ENCODE results near the gene HEATR3. TPM values are rescaled to one million over a fixed set of nuclear protein-coding genes. Genes with fewer than 3 reads are reported as not detected.

Gene HEATR3
- total RNA-seq, 2 experiments from 2014 or later = 28.6 to 35.2 TPM

GRCh38 chr16:50086176-50086575 lies 20.4 kb downstream of the HEATR3 start:
- POLR2A ChIA-PET = no interaction called here
- CTCF ChIA-PET = no interaction called here

- ChIA-PET CTCF (no interaction called here), POLR2A (no interaction called here)
These were observed 22.5 kb downstream of the HEATR3 start for GRCh38 chr16:50088302-50088701.

- ChIA-PET POLR2A (no interaction called here), CTCF (no interaction called here)
These were observed 27.1 kb downstream of the HEATR3 start for GRCh38 chr16:50092891-50093290.

DNA sequence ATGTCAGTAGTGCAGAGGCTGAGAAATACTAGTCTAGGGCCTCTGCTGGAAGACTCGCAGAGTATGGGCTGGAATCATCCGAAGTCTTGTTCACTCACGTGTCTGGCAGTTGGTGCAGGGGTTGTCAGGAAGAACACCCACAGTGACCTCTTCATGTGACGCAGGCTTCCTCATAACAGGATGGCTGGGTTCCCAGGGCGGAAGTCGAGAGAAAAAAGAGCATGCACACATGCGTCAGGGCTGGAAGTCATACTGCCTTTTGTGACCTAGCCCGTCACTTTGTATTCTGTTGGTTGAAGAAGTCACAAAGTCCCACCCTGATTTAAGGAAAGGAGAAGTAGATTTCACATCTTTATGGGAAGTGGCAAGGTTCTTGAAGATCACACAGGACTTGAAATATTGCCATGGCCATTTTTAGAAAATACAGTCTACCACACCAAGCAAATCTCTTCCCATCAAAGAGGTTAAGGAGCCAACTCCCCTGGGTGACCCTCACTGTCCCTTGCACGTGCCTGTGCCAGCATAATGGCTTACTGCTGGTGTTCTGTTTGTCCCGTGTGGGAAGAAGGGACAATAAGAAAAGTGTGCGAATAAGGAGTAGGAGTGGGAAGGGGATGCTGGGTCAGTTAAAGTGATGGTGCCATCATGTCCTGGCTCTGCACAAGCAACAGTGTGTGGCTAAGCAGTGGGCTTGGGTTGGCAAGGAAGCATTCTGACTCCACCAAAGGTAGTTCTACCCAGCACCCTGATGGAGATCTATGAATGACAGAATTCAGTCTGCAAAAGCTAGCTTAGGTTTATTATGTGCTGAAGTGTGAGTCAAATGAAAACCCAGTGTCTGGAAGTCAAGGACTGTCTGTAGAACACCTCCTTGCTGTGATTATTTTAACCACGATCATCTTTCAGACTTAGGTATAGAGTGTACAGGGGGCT lies 28.1 kb downstream of the HEATR3 start:
- ChIA-PET CTCF (no interaction called here), POLR2A (no interaction called here)

GRCh38 chr16:50096791-50097190 lies 31.0 kb downstream of the HEATR3 start:
- CTCF ChIA-PET = no interaction called here
- POLR2A ChIA-PET = interaction anchor here (0.6 kb wide), 1 partner anchor 25 kb away, joined by 4 read pairs; no protein-coding TSS in a partner anchor

- POLR2A ChIA-PET = interaction anchor here (0.6 kb wide), 1 partner anchor 160 kb away, joined by 3 read pairs; no protein-coding TSS in a partner anchor
- CTCF ChIA-PET = no interaction called here
These were observed 34.3 kb downstream of the HEATR3 start for GRCh38 chr16:50099957-50100648.

DNA sequence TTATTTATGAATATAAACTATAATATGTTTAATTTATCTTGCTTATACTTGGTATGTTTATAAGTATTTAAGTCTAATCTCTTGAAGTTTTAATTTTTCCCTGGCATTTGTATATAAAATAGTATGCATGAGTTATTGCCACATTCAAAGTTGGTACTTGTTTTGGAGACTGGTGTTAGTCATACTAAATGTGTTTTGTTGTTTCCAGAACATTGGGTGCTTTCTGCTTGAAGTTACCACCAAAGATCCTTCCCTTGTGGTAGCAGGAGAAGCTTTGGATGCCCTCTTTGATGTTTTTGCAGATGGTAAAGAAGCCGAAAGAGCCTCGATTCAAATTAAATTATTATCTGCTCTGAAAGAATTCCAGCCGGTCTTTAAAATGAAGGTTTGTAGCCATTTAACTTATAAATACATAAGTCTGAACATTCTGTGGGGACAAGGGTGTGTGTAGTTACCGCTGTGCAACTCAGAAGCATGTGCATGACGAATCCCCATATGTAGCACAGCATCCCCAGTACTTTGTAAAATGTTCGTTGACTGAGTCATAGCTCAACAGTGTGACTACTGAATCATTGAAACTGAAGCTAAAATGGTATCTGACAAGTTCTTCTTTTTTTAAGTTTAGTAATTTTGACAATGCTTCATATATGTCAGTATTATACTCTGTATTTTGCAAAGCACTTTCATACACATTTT lies 36.4 kb downstream of the HEATR3 start:
- ChIA-PET POLR2A (no interaction called here), CTCF (interaction anchor here (1.1 kb wide), 1 partner anchor 77 kb away, joined by 4 read pairs; the partner anchor contains the start of gene CNEP1R1)

- POLR2A ChIA-PET = no interaction called here
- CTCF ChIA-PET = no interaction called here
These were observed 38.0 kb downstream of the HEATR3 start for GRCh38 chr16:50103764-50104163.

DNA sequence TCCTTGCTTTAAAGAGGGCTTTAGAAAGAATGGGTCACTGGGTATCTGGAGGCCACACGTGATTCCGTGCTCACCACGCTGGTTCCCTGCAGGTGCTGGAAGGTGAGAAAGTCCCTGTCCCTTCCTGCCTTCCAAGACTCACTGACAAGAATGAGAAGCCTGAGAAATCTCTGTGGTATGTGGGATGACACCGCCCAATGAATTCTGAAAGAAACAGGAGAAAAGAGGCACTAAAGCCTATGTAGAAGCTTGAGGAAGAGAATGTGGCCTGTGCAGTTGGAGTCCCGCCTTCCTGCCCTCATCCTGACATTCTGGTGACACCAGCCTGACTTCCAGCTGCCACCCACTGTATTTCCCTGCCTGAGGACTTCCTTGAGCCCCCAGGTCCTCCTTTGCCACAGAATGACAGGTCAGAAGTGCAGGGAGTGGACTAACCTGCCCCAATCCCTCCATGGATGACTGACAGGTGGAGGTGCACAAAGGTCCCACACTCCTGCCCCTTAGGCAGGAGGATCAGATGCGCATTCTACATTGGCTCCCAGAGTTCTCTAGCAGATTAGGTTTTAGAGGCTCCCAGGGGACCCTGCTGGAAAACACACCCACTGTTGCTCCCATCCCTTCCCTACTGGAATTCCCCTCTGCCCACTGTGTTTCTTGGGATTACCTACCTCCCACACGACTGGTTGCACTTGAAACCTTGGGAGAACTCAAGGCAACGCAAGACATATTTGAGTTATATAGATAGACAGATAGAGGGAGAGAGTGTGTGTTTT lies 48.8 kb downstream of the HEATR3 start:
- CTCF ChIA-PET = interaction anchor here (0.6 kb wide), 1 partner anchor 53 kb away, joined by 3 read pairs; no protein-coding TSS in a partner anchor
- POLR2A ChIA-PET = no interaction called here

- ChIA-PET CTCF (interaction anchor here (1.1 to 1.5 kb wide), 2 partner anchors 13 to 262 kb away, joined by 3 read pairs; no protein-coding TSS in a partner anchor), POLR2A (interaction anchor here (1.3 kb wide), 1 partner anchor 31 kb away, joined by 4 read pairs; no protein-coding TSS in a partner anchor)
These were observed 54.9 kb downstream of the HEATR3 start for GRCh38 chr16:50120711-50121110.

GRCh38 chr16:50121278-50121677 lies 55.5 kb downstream of the HEATR3 start:
- POLR2A ChIA-PET = interaction anchor here (0.6 to 1.4 kb wide), 3 partner anchors 24 to 39 kb away, joined by 4 read pairs; no protein-coding TSS in a partner anchor

DNA sequence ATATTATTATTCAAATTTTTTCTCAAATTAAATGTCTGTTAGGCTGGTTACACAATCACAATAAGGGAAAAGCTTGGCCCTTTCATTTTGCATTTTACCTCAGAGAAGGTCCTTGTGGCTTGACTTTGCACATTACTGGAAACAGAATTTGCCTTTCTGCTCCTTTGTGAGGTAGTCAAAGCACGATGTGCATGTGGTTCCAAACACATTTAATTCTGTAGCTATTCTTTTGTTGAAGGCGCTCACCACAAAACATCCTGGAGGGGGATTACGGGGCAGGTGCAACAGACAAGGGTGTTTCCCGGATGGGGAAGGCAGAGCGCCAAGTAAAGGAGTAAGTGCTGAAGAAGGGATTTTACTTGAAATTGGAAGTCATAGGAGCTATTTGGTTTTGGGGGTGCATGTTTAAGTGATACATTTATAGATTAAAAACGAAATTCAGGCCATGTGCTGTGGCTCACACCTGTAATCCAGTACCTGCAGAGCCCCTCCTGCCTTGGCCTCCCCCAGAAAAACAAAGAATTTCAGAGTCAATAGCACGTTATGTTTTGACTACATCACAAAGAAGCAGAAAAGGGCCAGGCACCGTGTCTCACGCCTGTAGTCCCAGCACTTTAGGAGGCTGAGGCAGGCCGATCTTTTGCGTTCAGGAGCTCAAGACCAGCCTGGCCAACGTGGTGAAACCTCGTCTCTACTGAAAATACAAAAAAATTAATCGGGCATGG lies 56.1 kb downstream of the HEATR3 start:
- ChIA-PET POLR2A (interaction anchor here (0.6 to 1.4 kb wide), 3 partner anchors 25 to 39 kb away, joined by 4 read pairs; no protein-coding TSS in a partner anchor), CTCF (no interaction called here)

More at GRCh38 chr16:50121278-50121677, 55.5 kb downstream of the HEATR3 start:
- CTCF ChIA-PET = interaction anchor here (1.1 kb wide), 1 partner anchor 263 kb away, joined by 3 read pairs; no protein-coding TSS in a partner anchor

- ChIA-PET POLR2A (no interaction called here), CTCF (no interaction called here)
These were observed 57.6 kb downstream of the HEATR3 start for GRCh38 chr16:50123417-50123816.

DNA sequence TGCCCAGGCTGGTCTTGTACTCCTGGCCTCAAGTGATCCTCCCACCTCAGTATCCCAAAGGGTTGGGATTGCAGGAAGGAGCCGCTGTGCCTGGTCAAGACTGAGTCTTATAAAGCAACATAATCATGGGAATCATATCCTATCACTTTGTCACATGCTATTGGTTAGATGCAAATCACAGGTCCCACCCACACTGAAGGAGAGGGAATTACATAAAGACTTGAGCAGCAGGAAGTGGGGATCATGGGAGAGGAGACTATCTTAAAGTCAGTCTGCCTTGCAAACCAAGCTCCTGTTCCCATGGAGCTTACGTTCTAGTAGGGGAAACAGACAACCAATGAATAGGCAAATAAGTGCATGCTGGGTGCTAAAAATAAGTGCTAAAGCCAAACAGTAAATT lies 59.0 kb downstream of the HEATR3 start:
- ChIA-PET CTCF (interaction anchor here (0.7 kb wide), 1 partner anchor 1571 kb away, joined by 3 read pairs; no protein-coding TSS in a partner anchor), POLR2A (no interaction called here)

GRCh38 chr16:50126183-50126582 lies 60.4 kb downstream of the HEATR3 start:
- POLR2A ChIA-PET = interaction anchor here (0.7 kb wide), 1 partner anchor 407 kb away, joined by 4 read pairs; no protein-coding TSS in a partner anchor
- CTCF ChIA-PET = no interaction called here

DNA sequence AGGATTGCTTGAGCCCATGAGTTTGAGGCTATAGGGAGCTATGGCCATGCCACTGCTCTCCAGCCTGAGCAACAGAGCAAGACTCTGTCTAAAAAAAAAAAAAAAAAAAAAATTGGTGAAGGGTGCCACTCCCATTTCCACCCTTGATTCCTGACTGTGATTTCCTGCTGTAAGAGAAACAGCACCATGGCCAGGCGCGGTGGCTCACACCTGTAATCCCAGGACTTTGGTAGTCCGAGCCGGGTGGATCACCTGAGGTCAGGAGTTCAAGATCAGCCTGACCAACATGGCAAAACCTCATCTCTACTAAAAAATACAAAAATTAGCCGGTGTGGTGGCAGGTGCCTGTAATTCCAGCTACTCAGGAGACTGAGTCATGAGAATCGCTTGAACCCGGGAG lies 66.8 kb downstream of the HEATR3 start:
- ChIA-PET CTCF (interaction anchor here (0.7 kb wide), 1 partner anchor 377 kb away, joined by 4 read pairs; no protein-coding TSS in a partner anchor), POLR2A (interaction anchor here (0.5 kb wide), 1 partner anchor 23 kb away, joined by 3 read pairs; no protein-coding TSS in a partner anchor)

- ChIA-PET CTCF (interaction anchor here (0.7 kb wide), 1 partner anchor 99 kb away, joined by 3 read pairs; no protein-coding TSS in a partner anchor), POLR2A (no interaction called here)
These were observed 67.4 kb downstream of the HEATR3 start for GRCh38 chr16:50133214-50133613.

DNA sequence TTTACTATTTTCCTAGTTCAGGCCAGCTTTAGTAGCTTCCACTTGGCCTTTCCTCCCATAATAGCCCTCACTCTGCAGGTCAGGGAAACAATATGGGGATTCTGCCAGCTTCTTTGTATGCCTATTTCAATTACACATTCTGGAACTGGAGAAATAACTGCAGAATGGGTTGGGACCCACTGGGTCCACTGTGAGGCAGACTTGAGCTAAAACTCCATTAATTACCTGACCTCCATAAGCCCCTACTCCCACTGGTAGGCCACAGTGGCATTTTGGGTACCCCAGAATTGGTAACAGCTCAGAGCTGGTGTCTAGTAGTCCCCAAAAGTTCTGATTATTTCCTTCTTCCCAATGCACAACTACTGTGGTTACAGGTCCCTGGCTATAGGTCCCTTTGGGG lies 70.6 kb downstream of the HEATR3 start:
- ChIA-PET CTCF (interaction anchor here (0.6 to 1.6 kb wide), 3 partner anchors 14 to 74 kb away, joined by 3 to 4 read pairs (median 4); no protein-coding TSS in a partner anchor), POLR2A (no interaction called here)
